ENCODE data around the gene DRG1.

GRCh38 chr22:31377612-31378011, 21.8 kb upstream of the DRG1 start:
- TF ChIP-seq CTCF (IDR thresholded peaks at IDR 0.05), result no peak
- TF ChIP-seq POLR2A (IDR thresholded peaks at IDR 0.05), result no peak
- TF ChIP-seq POLR2AphosphoS5 (IDR thresholded peaks at IDR 0.05), result no peak
- no peak for TF ChIP-seq EP300 (IDR thresholded peaks at IDR 0.05)
